Thoracic aorta (tissue), 2 donors: ENCODE results near the gene FRYL. TPM values are rescaled to one million over a fixed set of nuclear protein-coding genes. Genes with fewer than 3 reads are reported as not detected.

ENCODE experiments used
- total RNA-seq, 2 donors: library from RNA; depleted of rRNA; stranded (reverse); fragments of >200 nt; gene quantifications; one replicate each; pipeline versions ENCODE4 v1.1.0 to v1.2.3, GENCODE V29; 2016

Gene FRYL
- total RNA-seq, 2 donors from 2014 or later: 108 to 155 TPM

Other genes starting within 250 kb of the FRYL start
- gene OCIAD1, start 50.8 kb upstream of the FRYL start, total RNA-seq: 100 to 1,000 TPM in 1 of 2 donors, 10 to 100 TPM in 1; 81.2 to 120 TPM
- 1 to 10 TPM; 3.2 to 6.6 TPM for gene OCIAD2, start 126.5 kb upstream of the FRYL start, total RNA-seq
- not detected for gene CWH43, start 206.0 kb upstream of the FRYL start, total RNA-seq